Esophagus (tissue), 2 donors: ENCODE data around the gene FAM181A. TPM values are rescaled to one million over a fixed set of nuclear protein-coding genes. Genes with fewer than 3 reads are reported as not detected.
A peak's percentile ranks its signal among the peaks of the same experiment; 100 is the strongest.

Source experiments
- H3K27ac ChIP-seq, 2 donors: one replicate each; pipeline ENCODE4 v1.5.1; 2013; ENCODE audit warnings: low read depth in 2 of 2, mild to moderate bottlenecking in 2 of 2, inconsistent platforms in 1 of 2, low read length in 1 of 2, moderate library complexity in 1 of 2
- H3K27me3 ChIP-seq, 2 donors: one replicate each; pipeline ENCODE4 v1.6.1; 2013; ENCODE audit warnings: low read length in 2 of 2, control low read depth in 1 of 2, mild to moderate bottlenecking in 1 of 2; ENCODE audit not compliant: insufficient read depth in 2 of 2, control insufficient read depth in 1 of 2
- H3K36me3 ChIP-seq, 2 donors: one replicate each; pipeline ENCODE4 v1.6.1; 2013; ENCODE audit warnings: low read length in 1 of 2; ENCODE audit not compliant: control insufficient read depth in 2 of 2, insufficient read depth in 2 of 2
- H3K4me1 ChIP-seq, 2 donors: one replicate each; pipeline ENCODE4 v1.6.1; 2013; ENCODE audit warnings: low read length in 1 of 2; ENCODE audit not compliant: control insufficient read depth in 2 of 2, insufficient read depth in 2 of 2
- H3K4me3 ChIP-seq, 2 donors: one replicate each; pipeline ENCODE4 v1.5.1; 2013; ENCODE audit warnings: low read length in 2 of 2, mild to moderate bottlenecking in 2 of 2, low read depth in 1 of 2, moderate library complexity in 1 of 2
- H3K9me3 ChIP-seq, 2 donors: one replicate each; pipeline ENCODE4 v1.6.1; 2013; ENCODE audit warnings: mild to moderate bottlenecking in 2 of 2, low read depth in 1 of 2, low read length in 1 of 2, moderate library complexity in 1 of 2; ENCODE audit not compliant: control insufficient read depth in 2 of 2, insufficient read depth in 1 of 2
- WGBS, 2 donors: extraction: QIAGEN DNeasy Blood & Tissue Kit; methylation state at CpG; one replicate each; pipeline ENCODE4 v1.1.7; 2013; 5-methylcytosine and 5-hydroxymethylcytosine counted together
- polyA plus RNA-seq, 2 donors: library from polyadenylated mRNA; stranded (reverse); fragments of 200-250 nt; gene quantifications; one replicate each; pipeline ENCODE4 v1.2.3, GENCODE V29; 2013
- donor health status: healthy with polysubstance abuse.
- donor health status: Bipolar disorder and iron deficiency.

Gene FAM181A
- polyA plus RNA-seq, 2 donors, result not detected

DNA sequence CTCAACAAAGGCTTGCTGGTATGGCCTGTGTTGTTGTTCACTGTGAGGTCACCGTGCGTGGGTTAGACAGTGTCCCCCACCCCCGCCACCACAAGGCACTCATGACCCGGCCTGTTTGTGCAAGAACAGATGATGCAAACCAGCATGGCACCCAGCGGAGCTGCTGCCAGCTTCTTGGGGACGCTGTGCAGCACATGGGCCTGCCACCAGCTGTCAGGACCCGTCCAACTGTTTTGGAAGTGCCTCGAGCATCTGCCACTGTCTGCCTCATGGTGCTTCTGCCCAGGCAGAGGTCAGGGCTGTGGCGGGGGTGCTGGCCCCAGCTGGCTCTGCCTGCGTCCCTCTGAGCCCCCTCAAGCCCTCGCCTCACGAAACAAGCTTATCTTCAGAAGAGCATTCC is 47.7 kb downstream of the FAM181A start:
- WGBS, 2 donors, result 73 to 80% methylated on average over 12 of the region's 12 CpGs
- H3K36me3 ChIP-seq, result no peaks in the 10 kb centered on the region
- H3K27ac ChIP-seq, result peak overlapping the region; percentile 40 to 64
- peak overlapping the region in 1 of 2 donors; percentile 33 for H3K4me3 ChIP-seq
- peaks cover 0 to 2% of the 10 kb centered on the region in 2 donors for H3K9me3 ChIP-seq
- H3K27me3 ChIP-seq, result no peaks in the 10 kb centered on the region
- H3K4me1 ChIP-seq, result peaks cover 3 to 4% of the 10 kb centered on the region in 2 donors

DNA sequence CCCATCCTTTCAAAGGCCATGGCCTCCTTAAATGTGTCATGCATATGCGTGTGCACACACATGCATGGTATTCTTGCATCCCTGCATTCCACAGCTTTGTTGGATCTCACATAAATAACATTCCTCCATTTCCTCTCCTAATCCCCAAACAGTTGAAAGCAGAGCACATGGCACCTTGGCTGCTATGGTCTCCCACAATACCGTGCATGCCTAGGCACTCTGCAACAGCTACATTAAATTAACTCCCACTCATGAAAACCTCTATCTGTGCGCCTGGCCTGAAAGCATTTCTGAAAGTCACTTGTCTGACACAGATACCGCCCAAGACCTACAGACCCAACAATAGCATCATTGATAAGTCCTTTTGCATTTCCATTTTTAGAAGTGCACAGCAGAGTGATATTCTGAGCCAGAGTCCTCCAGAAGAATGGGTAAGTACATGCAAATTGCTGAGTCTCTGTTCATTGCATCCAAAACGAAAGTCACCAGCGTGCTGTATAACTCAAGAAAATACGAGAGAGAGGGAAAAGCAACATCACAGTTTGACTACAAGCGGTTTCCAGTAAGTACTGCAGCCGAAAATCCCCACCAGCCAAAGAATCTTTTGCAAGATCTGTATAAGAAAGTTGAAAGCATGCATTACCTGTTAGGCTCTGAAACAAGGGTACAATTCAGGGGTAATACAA is 48.8 kb downstream of the FAM181A start:
- H3K9me3 ChIP-seq, result peaks cover 0 to 2% of the 10 kb centered on the region in 2 donors
- peaks cover 3 to 4% of the 10 kb centered on the region in 2 donors for H3K4me1 ChIP-seq
- H3K27me3 ChIP-seq, result no peaks in the 10 kb centered on the region
- WGBS, 2 donors, result 55 to 59% methylated on average over 9 of the region's 9 CpGs
- no peaks in the 10 kb centered on the region for H3K36me3 ChIP-seq
- H3K27ac ChIP-seq, result peak overlapping the region; percentile 41 to 64
- H3K4me3 ChIP-seq, result peak overlapping the region; percentile 33 to 36

DNA sequence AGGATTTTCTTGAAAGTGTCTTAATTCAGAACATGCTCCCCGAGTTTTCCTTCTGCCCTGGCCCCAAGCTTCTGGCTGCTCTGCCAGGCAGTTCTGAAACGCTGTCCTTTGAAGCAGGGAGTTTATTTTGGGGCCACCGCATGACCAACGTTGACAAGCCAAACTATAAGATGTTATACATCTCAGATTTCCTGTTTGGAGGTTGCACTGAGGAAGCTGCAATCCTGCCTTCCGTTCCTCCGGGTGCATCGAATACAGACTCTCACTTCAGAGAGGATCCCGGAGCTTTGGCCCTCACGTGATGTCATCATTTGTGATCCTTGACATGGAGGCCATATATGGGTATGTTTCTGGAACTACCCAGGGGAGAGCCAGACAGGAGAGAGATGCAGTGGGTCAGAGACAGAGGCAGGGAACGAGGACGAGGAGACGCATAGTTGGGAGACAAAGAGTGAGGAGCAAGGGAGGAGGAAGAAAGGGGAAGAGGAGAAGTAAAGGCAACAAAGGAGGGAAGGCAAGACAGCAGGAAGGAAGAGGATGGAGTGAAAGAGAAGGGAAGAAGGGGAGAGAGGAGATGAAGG is 49.4 kb downstream of the FAM181A start, which contains the start of gene ASB2:
TSS of gene ASB2 (minus strand) at position 94 of the 581 bp plus-strand sequence. CDS start 12,031 bp downstream, outside the sequence.
- Histone ChIP-seq H3K4me1 (peaks cover 4 to 8% of the 10 kb centered on the region in 2 donors), H3K27ac (peak within 1 kb of the TSS; percentile 46 to 83), H3K27me3 (no peaks in the 10 kb centered on the region), H3K4me3 (peak within 1 kb of the TSS; percentile 33 to 36), H3K36me3 (no peaks in the 10 kb centered on the region), H3K9me3 (peaks cover 0 to 2% of the 10 kb centered on the region in 2 donors)
- WGBS, 2 donors, result 42 to 44% methylated on average over 12 of the region's 12 CpGs

DNA sequence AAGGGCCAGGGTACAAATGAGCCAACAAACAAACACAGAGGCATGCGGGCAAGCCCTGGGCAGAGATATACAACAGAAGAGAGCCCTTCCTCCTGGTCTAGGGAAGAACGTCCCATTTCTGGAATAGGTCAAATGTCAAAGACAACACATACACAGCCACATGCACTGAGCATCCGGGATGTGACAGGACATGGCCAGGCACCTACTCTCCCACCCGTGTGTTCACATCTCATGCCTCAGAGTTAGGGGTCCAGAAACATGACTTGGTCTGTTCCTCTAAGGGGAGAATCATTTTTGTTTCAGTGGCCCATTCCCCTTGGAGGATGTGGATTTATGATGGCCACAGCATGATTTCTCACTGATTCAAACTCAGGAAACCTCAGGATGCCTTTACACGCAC is 50.0 kb downstream of the FAM181A start:
- peaks cover 4 to 8% of the 10 kb centered on the region in 2 donors for H3K4me1 ChIP-seq
- peak overlapping the region; percentile 46 to 83 for H3K27ac ChIP-seq
- no peak overlapping the region for H3K4me3 ChIP-seq
- H3K36me3 ChIP-seq, result no peaks in the 10 kb centered on the region
- WGBS, 2 donors, result 72 to 79% methylated on average over 5 of the region's 5 CpGs
- H3K9me3 ChIP-seq, result peaks cover 0 to 2% of the 10 kb centered on the region in 2 donors
- no peaks in the 10 kb centered on the region for H3K27me3 ChIP-seq

DNA sequence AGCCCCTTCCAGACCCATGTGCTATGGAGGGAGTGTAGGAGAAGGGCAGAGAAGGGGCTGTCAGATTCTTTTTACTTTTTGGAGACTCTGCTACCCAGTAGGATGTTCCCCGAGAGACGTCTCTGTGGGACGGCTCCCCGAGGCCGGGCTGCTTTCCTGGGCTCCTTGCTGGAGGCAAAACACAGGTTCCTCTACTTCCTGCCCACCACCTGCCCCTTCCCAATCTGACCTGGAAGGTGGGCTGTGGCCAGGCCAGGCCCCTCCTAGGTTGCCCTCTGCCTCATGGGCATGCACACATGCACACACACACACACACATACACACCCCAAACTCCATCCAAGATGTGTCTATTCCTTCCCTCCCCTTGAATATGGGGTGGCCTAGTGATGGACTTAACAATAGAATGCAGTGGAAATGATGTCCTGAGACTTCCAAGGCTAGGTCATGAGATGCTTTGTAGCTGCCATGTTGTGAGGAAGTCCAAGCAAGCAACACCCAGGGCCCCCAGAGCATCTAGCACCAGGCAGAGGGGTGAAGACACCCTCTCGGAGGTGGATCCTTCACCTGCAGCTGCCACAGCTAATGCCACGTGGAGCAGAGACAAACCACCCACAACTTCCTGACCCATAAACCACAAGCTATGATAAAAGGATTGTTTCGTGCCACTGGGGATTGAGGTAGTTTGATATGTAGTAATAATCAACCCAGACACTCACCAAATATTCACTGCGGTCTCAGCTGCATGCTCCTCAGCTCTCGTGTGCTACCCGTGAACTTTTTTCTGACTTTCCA is 50.8 kb downstream of the FAM181A start:
- WGBS, 2 donors, result 76 to 81% methylated on average over 11 of the region's 11 CpGs
- H3K36me3 ChIP-seq, result no peaks in the 10 kb centered on the region
- H3K4me3 ChIP-seq, result no peak overlapping the region
- no peaks in the 10 kb centered on the region for H3K27me3 ChIP-seq
- peaks cover 0 to 2% of the 10 kb centered on the region in 2 donors for H3K9me3 ChIP-seq
- peak overlapping the region; percentile 21 to 46 for H3K27ac ChIP-seq
- peaks cover under 1 to 8% of the 10 kb centered on the region in 2 donors for H3K4me1 ChIP-seq

DNA sequence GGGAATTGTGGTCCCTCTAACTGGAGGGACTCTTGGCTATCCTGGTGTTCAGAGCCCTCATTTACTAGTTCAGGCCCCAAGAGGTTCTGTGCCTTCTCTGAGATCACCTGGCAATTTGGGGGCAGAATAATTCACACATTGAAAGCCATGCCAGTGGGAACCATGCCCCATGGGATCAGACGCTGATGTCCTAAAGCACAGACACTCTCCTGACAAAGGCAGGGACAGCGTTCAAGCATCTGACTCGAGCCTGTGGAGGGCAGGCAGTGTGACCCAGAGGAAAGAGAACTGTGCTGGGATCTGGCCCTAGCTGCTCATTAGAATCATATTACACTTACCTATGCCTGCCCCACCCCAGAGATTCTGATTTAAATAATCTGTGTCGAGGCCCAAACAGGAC is 51.6 kb downstream of the FAM181A start:
- Histone ChIP-seq H3K27me3 (no peaks in the 10 kb centered on the region), H3K36me3 (no peaks in the 10 kb centered on the region), H3K9me3 (peaks cover 0 to 2% of the 10 kb centered on the region in 2 donors), H3K27ac (peak overlapping the region; percentile 14 to 50), H3K4me3 (no peak overlapping the region), H3K4me1 (peaks cover 0 to 8% of the 10 kb centered on the region in 2 donors)
- 73 to 77% methylated on average over 4 of the region's 4 CpGs for WGBS, 2 donors

Other genes with a start within 250 kb of the FAM181A start
- gene PRIMA1, start 138.9 kb upstream of the FAM181A start, polyA plus RNA-seq, result 1 to 10 TPM; 1.7 to 2.9 TPM
- 1 to 10 TPM; 4.5 to 4.7 TPM for gene ASB2, start 49.2 kb downstream of the FAM181A start, polyA plus RNA-seq
- gene CCDC197, start 70.0 kb downstream of the FAM181A start, polyA plus RNA-seq, result not detected
- gene OTUB2, start 99.0 kb downstream of the FAM181A start, polyA plus RNA-seq, result 1 to 10 TPM; 2.3 to 3.9 TPM
- 10 to 100 TPM; 45.6 to 58.3 TPM for gene DDX24, start 153.9 kb downstream of the FAM181A start, polyA plus RNA-seq
- gene IFI27L1, start 154.0 kb downstream of the FAM181A start, polyA plus RNA-seq, result 10 to 100 TPM; 11.2 to 29.8 TPM
- 100 to 1,000 TPM; 155 to 478 TPM for gene IFI27, start 183.4 kb downstream of the FAM181A start, polyA plus RNA-seq
- 100 to 1,000 TPM in 1 of 2 donors, 10 to 100 TPM in 1; 51.4 to 112 TPM for gene IFI27L2, start 202.3 kb downstream of the FAM181A start, polyA plus RNA-seq
- gene PPP4R4, start 247.0 kb downstream of the FAM181A start, polyA plus RNA-seq, result under 1 TPM; 0.08 to 0.09 TPM